IPS-15b (cell line): ENCODE measurements around the gene SMAD3.
"Not testable (repeated sequence)": the region's sequence is repeated elsewhere in the genome, so short reads cannot be mapped to it uniquely, and the experiment has no call there.

ENCODE experiments used
- H3K27me3 ChIP-seq: one replicate; pipeline ENCODE4 v1.6.1; 2013; ENCODE audit warnings: low read length; ENCODE audit not compliant: control insufficient read depth, insufficient read depth
- H3K36me3 ChIP-seq: one replicate; pipeline ENCODE4 v1.6.1; 2013; ENCODE audit warnings: low read length; ENCODE audit not compliant: control insufficient read depth, insufficient read depth
- H3K4me1 ChIP-seq: one replicate; pipeline ENCODE4 v1.6.1; 2013; ENCODE audit warnings: mild to moderate bottlenecking, low read length; ENCODE audit not compliant: control insufficient read depth, insufficient read depth
- H3K4me3 ChIP-seq: one replicate; pipeline ENCODE4 v1.5.1; 2013; ENCODE audit warnings: low read depth, low read length
- H3K9ac ChIP-seq: one replicate; pipeline ENCODE4 v1.6.1; 2013; ENCODE audit warnings: low read depth, mild to moderate bottlenecking, low read length
- H3K9me3 ChIP-seq: one replicate; pipeline ENCODE4 v1.6.1; 2013; ENCODE audit warnings: mild to moderate bottlenecking, low read length; ENCODE audit not compliant: control insufficient read depth, insufficient read depth

The SMAD3 gene

GRCh38 chr15:67123291-67123690 lies 57.9 kb downstream of the SMAD3 start:
- H3K9ac ChIP-seq, H3K4me1 ChIP-seq, H3K4me3 ChIP-seq, H3K9me3 ChIP-seq, H3K36me3 ChIP-seq, H3K27me3 ChIP-seq: not testable (repeated sequence)

DNA sequence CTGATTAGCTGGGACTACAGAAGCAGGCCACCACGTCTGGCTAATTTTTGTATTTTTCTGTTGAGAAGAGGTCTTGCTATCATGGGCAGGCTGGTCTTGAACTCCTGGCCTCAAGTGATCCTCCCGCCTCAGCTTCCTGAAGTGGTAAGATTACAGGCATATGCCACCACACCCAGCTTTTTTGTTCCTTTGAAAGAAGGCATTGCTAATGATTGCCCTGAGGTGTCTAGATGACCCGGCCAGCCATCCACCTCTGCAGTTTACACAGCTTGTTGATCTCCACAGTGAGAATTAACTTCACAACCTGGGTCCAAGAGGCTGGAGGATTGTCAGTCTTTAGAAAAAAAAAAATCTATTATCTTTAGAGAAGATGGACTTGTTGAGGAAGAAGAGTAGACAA lies 58.7 kb downstream of the SMAD3 start:
- Histone ChIP-seq H3K9me3 (no peaks in the 10 kb centered on the region), H3K27me3 (no peaks in the 10 kb centered on the region), H3K36me3 (no peaks in the 10 kb centered on the region), H3K4me3 (no peak overlapping the region), H3K9ac (no peak overlapping the region), H3K4me1 (peaks cover 6% of the 10 kb centered on the region)

GRCh38 chr15:67124911-67125588 lies 59.6 kb downstream of the SMAD3 start:
- Histone ChIP-seq H3K27me3 (no peaks in the 10 kb centered on the region), H3K9me3 (no peaks in the 10 kb centered on the region), H3K9ac (no peak overlapping the region), H3K4me3 (no peak overlapping the region), H3K4me1 (peaks cover 6% of the 10 kb centered on the region), H3K36me3 (no peaks in the 10 kb centered on the region)

DNA sequence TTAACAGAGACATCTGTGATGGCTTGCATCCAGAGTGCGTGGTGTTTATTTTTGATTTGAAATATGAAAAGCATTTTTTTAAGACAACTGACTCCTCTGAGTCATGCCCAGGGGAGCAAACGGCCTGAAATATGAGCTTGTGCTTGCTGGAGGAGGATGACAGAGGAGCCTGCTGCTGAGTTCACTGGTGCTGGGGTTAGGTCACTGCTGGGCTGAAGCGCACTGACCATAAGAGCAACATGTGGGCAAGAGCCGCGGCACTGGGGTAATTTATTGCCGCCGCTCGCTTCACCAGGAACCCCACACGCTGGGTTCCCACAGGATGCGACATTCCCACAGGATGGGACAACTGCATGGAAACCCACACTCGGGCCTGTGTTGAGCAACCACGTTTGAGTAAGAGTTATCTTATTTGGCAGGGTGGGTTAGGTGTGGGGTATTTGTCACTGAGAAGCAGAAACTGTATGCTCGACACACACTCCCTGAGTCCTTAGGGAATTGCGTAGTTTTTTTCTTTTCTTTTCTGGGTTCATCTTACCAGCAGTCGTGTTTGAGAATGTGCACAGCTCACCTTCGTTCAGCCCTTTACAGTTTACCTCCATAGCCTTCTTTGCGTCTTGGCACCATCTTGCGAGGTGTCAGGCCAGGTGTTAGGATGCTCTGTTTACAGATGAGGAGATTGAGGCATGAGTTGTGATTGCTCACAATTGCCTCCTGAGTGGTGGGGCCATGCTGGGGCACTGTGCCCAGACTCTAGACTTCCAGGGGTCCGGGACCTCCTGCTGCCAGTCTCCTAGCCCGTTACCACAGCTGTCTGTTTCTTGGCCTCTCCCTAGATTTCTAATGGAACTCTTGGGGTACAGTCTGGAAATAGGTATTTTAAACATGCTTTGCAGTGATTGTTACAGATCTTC lies 60.4 kb downstream of the SMAD3 start:
- Histone ChIP-seq H3K27me3 (no peaks in the 10 kb centered on the region), H3K36me3 (no peaks in the 10 kb centered on the region), H3K9me3 (no peaks in the 10 kb centered on the region), H3K9ac (no peak overlapping the region), H3K4me1 (peaks cover 6% of the 10 kb centered on the region), H3K4me3 (no peak overlapping the region)

DNA sequence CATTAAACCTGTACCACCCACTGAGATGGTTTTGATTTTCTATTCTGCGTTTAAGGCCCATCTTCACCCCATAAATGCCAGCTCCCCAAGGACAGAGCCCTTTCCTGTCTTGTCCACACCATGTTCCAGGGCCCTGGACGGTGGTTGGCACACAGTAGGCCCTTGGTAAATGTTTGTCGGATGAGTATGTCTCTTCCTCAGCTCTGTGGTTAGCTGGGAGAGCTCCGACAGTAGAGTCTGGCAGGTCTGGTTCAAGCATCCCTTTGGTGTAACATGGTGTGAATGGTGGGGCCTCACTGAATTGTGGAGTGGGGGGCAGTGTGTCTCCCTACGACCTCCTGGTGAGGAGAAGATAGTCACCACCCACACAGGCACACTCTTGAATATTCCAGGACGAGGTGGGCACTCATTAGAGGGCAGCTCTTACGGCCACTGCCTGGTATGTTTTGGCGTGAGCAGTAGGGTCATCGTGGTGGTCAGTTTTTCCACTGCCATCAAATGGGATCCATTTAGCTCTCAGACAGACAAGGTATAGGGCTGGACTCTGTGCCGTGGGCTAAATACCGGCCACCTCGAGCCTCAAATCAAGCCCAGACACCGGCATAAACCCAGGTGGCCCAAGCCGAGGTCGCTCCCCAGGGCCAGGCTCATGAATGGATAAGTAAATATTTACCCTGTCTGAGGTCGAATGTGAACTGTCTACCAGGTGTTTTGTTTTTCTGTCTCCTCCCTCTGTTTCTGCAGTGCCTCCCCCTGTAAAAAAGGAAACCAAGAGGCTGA lies 61.3 kb downstream of the SMAD3 start:
- Histone ChIP-seq H3K4me3 (no peak overlapping the region), H3K4me1 (peaks cover 12% of the 10 kb centered on the region), H3K27me3 (no peaks in the 10 kb centered on the region), H3K36me3 (no peaks in the 10 kb centered on the region), H3K9ac (no peak overlapping the region), H3K9me3 (no peaks in the 10 kb centered on the region)

DNA sequence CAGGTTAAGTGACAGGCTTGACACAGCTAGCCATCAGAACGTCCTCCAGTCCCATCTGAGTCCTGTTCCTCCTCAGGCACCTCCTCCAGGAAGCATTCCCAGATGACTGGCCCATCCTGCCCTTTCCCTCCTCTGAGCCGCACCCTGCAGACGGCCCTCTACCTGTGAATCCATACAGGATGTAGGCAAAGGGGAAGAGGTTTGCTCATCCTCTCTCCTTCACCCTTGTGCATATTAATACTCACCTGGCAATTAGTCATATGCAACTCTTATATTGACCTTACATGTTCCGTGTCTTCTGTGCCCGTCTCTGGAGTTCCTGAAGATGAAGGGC lies 61.9 kb downstream of the SMAD3 start:
- Histone ChIP-seq H3K4me3 (no peak overlapping the region), H3K36me3 (no peaks in the 10 kb centered on the region), H3K27me3 (no peaks in the 10 kb centered on the region), H3K9ac (no peak overlapping the region), H3K4me1 (peaks cover 12% of the 10 kb centered on the region), H3K9me3 (no peaks in the 10 kb centered on the region)

- Histone ChIP-seq H3K9ac (no peak overlapping the region), H3K36me3 (no peaks in the 10 kb centered on the region), H3K4me3 (no peak overlapping the region), H3K27me3 (no peaks in the 10 kb centered on the region), H3K9me3 (no peaks in the 10 kb centered on the region), H3K4me1 (peaks cover 12% of the 10 kb centered on the region)
Observed at GRCh38 chr15:67127965-67128364, 62.6 kb downstream of the SMAD3 start.

DNA sequence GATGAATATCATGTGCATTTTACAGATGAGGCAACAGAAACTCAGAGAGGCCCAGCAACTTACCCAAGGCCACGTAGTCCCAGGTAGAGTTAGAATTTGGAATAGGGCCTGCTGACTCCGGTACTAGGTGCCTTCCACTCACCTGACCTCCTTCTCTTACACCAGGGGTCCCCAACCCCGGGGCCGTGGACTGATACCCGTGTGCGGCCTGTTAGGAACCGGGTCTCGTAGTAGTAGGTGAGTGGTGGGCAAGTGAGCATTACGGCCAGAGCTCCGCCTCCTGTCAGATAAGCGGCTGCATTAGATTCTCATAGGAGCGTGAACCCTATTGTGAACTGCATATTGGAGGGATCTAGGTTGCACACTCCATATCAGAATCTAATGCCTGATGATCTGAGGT lies 64.8 kb downstream of the SMAD3 start:
- no peak overlapping the region for H3K9ac ChIP-seq
- H3K4me1 ChIP-seq = peaks cover 20% of the 10 kb centered on the region
- no peak overlapping the region for H3K4me3 ChIP-seq
- no peaks in the 10 kb centered on the region for H3K36me3 ChIP-seq
- H3K9me3 ChIP-seq = no peaks in the 10 kb centered on the region
- no peaks in the 10 kb centered on the region for H3K27me3 ChIP-seq

DNA sequence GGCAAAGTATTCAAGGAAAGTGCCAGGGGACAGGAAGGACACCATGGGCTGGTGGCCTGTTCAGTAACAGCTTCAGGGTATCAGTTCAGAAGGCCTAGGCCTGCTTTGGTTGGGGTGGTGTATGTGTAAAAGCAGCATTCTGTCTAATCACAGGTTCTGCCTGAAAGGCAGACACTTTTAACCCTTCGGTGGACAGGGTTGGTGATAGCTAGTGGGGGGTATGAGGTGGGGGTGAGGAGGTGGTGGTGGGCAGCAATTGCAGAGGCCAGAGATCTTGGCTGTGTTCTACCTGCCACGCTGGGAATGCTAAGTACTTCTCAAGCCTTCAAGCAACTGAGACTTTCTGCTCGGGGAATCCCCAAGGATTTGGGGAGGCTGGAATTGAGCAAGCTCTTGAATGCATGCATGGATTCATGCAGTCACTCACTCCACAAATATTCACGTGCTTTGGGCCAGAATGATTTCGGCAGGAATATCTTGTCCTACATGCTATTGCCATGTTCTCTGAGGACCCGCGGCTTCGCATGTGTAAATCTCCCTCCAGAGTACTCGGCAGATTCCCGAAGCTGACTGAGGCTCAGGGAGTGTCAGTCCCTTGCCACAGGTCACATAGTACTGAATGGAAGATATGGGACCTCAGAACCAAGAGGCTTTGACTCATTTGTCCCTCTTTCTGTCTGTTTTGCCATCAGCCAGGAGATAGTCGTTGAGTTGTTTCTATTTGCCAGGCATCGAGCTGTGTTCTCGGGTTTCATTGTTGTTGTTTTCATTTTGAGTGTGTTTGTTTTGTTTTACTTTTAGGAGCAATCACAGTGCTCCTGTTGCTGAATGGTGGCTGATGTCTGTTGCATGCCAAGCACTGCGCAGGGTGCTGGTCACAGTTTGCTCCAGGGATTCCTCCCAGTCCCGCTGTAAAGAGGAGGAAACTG lies 65.5 kb downstream of the SMAD3 start:
- Histone ChIP-seq H3K27me3 (no peaks in the 10 kb centered on the region), H3K9ac (no peak overlapping the region), H3K4me1 (peaks cover 18% of the 10 kb centered on the region), H3K36me3 (no peaks in the 10 kb centered on the region), H3K9me3 (no peaks in the 10 kb centered on the region), H3K4me3 (no peak overlapping the region)

DNA sequence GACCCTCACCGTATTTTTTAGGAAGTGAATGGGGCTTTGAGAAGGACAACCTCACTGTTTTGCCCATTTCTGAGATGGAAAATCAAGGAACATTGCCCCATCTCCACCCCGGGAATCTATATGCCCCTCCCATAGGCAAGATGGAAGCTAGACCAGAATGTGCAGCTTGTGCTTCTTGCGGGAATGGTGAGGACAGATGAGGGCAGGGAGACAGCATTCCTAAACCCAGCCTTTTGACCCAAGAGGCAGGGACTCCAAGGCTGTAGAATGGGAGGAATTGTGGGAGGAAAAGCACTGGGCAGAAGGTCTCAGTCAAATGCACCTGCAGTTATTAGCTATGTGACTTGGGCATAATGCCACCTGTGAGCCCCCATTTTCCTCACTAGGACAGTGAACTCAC lies 66.9 kb downstream of the SMAD3 start:
- Histone ChIP-seq H3K4me1 (peaks cover 14% of the 10 kb centered on the region), H3K9ac (no peak overlapping the region), H3K27me3 (no peaks in the 10 kb centered on the region), H3K4me3 (no peak overlapping the region), H3K36me3 (no peaks in the 10 kb centered on the region), H3K9me3 (no peaks in the 10 kb centered on the region)

DNA sequence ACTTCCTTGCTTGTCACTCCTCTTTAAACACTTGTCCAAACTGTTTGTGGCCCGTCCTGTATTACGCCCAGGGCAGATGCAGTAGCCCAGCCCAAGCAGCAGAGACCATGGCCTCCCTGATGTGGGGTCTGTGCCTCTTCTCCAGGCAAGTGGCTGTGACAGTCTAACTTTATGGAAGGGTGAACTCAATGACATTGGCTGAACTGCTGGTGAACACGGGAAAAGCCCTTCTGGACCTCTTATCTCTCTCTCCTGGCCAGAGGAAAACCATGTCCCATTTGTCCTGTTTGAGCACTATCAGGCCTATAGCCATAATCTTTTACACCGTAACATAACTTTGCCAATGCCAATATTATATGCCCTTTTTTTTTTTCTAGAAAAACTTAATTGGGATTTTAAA lies 67.6 kb downstream of the SMAD3 start:
- no peak overlapping the region for H3K9ac ChIP-seq
- H3K36me3 ChIP-seq = no peaks in the 10 kb centered on the region
- H3K4me1 ChIP-seq = peaks cover 17% of the 10 kb centered on the region
- no peaks in the 10 kb centered on the region for H3K27me3 ChIP-seq
- no peaks in the 10 kb centered on the region for H3K9me3 ChIP-seq
- H3K4me3 ChIP-seq = no peak overlapping the region
